AG09309 (cell line): Measurements from ENCODE around the gene LRP10.
A peak's percentile ranks its signal among the peaks of the same experiment; 100 is the strongest.
"Not testable (repeated sequence)": the region's sequence is repeated elsewhere in the genome, so short reads cannot be mapped to it uniquely, and the experiment has no call there.

Source experiments
- DNase-seq: peaks from one replicate; pipeline ENCODE4 v3.0.0-alpha.2; 2010; ENCODE audit warnings: low read depth
- H3K4me3 ChIP-seq: 2 replicates; pipeline ENCODE4 v1.5.1; 2011; ENCODE audit warnings: mild to moderate bottlenecking, low read depth, low read length, moderate library complexity; ENCODE audit not compliant: control insufficient read depth
- CTCF ChIP-seq: IDR thresholded peaks from 2 replicates; pipeline ENCODE4 v1.5.1; 2011; ENCODE audit warnings: mild to moderate bottlenecking, low read depth, low read length, inconsistent platforms; ENCODE audit not compliant: insufficient read depth, control insufficient read depth; ENCODE audit errors: missing control alignments

The LRP10 gene

DNA sequence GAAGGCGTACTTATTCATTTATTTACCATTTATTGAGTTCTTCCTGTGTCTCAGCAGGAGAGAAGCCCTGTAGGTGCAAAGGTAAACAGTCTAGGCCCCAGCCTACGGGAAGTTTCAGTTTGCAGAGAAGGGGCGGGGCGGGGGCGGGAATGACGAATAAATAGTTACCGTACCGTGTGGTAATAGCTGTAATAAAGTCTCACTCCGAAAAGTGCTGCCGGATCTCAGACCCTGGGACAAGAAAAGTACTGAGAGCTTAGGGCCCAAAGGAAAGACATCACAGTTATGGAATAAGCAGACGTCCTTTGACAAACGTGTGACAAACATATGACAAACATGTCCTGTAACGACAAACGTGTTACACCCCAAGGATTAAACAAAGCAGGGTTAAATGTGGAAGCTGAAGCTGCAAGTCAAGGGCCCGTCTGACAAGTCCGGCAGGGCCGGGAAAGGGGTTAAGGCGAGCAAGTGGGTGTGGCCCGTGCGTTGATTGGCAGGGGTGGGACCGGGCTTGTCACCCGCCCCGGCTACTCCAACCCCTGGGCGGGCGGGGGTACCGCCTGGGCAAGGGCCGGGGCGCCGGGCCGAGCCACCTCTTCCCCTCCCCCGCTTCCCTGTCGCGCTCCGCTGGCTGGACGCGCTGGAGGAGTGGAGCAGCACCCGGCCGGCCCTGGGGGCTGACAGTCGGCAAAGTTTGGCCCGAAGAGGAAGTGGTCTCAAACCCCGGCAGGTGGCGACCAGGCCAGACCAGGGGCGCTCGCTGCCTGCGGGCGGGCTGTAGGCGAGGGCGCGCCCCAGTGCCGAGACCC lies at the start of gene LRP10:
TSS of gene LRP10 (plus strand) at position 517 of the 809 bp plus-strand sequence. CDS start 564 bp downstream, outside the sequence.
- DNase-seq, result no peak
- TF ChIP-seq CTCF, result no peak

DNA sequence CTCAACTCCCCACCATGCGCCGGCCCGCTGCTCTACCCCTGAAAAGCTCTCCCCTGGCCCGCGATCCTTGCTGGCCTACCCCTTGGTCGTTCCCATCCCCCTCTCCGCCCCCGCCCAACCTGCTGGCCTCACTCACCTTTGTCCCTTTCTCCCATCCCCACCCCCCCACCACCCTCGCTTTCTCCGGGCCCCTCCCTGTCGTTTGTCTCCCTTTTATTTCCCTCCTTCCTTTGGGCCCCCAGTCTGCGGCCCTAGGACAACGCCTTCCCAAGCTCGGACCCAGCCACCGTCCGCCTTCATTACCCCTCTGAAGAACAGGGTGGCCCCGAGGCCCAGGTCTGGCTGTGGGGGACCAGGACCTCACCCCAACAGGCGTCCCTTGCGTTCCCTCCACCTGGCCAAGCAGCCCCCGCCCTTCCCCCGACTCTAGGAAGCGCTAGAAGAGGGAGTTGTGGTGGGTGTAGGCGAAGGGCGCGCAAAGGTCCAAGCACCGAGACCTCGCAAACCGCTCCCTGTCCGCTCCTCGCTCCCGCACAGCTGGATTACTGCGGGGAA lies 49.4 kb upstream of the LRP10 start:
- H3K4me3 ChIP-seq, result peak overlapping the region; percentile 20
- no peak for TF ChIP-seq CTCF
- no peak for DNase-seq

More for the DNA sequence above, at the start of gene LRP10:
- peak within 1 kb of the TSS; percentile 81 for H3K4me3 ChIP-seq

DNA sequence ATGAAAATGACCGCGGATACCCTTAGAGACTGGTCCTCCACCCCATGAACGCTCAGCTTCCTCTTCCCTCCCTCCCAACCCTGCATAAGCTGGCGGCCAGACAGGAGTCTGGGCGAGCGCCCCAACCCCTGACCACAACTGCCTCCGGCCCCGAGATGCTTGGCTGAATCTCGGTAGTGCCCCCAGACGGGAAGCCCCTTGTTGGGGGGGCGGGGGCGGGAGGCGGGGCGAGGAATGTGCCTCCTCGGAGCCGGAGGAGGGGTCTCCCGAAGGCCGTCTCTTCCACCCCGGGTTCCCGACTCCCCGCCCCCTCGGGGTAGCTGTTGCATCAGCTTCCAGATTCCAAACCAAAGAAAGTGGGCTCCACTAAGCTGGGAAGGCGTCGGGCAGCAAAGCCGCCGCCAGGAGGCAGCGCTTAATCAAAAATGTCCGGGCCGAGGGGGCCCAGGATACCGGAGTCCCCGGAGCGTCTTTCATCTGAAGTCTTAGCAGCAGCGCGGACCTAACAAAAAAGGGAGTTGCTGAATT lies 48.9 kb upstream of the LRP10 start:
- DNase-seq, result no peak
- peak; percentile 88 for TF ChIP-seq CTCF
- H3K4me3 ChIP-seq, result peak overlapping the region; percentile 20

- no peak overlapping the region for H3K4me3 ChIP-seq
- peak; percentile 81 for DNase-seq
- no peak for TF ChIP-seq CTCF
These were observed 46.7 kb upstream of the LRP10 start for GRCh38 chr14:22824711-22825359.

- not testable (repeated sequence) for DNase-seq, H3K4me3 ChIP-seq
These were observed 42.4 kb upstream of the LRP10 start for GRCh38 chr14:22829076-22829660.

DNA sequence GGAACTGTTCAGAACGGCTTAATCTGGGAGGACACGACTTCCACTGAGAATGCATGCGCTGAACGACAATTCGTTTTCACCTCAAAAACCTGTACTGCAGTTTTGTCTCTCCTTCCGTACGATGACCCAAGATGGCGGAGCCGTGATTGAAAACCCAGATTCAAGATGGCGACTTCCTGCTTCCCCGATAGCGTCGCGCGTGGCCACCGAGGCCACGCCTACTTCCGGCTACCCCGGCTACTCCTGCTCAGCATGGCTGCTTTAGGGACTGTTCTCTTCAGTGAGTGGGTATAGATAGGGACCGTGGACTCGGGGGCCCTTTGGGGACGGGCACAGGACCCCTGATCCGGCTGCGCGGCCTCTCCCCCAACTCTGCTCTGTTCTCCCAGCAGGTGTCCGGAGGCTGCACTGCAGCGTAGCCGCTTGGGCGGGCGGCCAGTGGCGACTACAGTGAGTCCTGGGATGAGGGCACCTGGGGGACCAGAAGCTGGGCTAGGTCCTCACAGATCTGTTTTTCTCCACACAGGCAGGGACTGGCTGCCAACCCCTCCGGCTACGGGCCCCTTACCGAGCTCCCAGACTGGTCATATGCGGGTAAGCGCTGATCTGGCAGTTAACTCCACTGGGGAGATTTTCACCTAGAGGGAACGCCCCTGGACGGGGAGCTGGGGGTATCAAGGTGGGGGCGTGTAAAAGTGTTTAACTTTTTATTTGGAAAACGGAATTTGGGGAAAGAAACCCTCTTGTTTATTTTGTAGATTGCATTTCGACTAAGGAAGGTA lies 41.7 kb upstream of the LRP10 start, which contains the start of gene MRPL52:
TSS of gene MRPL52 (plus strand) at position 227 of the 782 bp plus-strand sequence. CDS start at position 253, 26 bp downstream.
- no peak for DNase-seq
- TF ChIP-seq CTCF, result no peak
- H3K4me3 ChIP-seq, result peak within 1 kb of the TSS; percentile 60
